GM15510 (cell line): Measurements from ENCODE around the gene MARVELD2.

Source experiments
- POLR2A ChIP-seq: IDR thresholded peaks from 3 replicates; pipeline ENCODE4 v1.6.1; 2011; ENCODE audit warnings: borderline replicate concordance; ENCODE audit not compliant: insufficient read length; ENCODE audit errors: extremely low read depth

The MARVELD2 gene

DNA sequence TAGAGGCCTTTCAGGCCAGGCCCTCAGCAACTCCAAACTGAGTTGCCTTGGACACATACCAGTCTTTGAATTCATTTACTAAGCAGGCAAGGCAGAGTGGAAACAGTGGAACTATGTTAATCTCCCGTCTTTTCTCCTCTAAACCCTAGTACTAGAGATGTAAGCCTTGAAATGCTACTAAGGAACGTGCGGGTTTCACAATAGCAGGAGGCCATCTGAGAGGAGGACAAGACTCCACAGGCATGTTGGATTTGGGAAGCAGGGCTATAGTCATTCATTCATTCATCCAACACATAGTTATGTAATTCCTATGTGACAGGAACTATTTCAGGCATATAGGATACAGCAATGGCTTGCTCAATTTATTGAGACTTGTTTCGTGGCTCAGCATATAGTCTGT, 74.3 kb downstream of the MARVELD2 start:
- no peak for TF ChIP-seq POLR2A

- no peak for TF ChIP-seq POLR2A
These were observed 76.1 kb downstream of the MARVELD2 start for GRCh38 chr5:69491027-69491426.

GRCh38 chr5:69491838-69492390, 77.0 kb downstream of the MARVELD2 start:
- no peak for TF ChIP-seq POLR2A

DNA sequence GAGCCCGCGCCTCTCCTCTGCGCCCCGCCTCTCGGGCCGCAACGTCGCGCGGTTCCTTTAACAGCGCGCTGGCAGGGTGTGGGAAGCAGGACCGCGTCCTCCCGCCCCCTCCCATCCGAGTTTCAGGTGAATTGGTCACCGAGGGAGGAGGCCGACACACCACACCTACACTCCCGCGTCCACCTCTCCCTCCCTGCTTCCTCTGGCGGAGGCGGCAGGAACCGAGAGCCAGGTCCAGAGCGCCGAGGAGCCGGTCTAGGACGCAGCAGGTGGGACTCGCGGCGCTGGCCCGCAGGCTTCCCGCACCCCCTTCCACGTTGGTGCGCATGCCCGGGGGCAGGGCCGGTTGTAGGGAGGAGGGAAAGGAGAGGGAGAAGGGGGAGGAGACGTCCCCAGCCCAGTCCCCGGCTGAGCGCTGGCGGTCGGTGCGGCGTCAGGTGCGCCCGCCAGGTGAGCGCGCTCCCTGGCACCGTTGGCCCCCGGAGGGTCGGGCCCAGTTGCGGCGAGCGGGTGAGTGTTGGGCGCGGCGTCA, 77.5 kb downstream of the MARVELD2 start, which contains the start of gene OCLN:
TSS of gene OCLN (plus strand) at position 400 of the 532 bp plus-strand sequence. CDS start 11,455 bp downstream, outside the sequence.
- TF ChIP-seq POLR2A: peak; percentile 26

DNA sequence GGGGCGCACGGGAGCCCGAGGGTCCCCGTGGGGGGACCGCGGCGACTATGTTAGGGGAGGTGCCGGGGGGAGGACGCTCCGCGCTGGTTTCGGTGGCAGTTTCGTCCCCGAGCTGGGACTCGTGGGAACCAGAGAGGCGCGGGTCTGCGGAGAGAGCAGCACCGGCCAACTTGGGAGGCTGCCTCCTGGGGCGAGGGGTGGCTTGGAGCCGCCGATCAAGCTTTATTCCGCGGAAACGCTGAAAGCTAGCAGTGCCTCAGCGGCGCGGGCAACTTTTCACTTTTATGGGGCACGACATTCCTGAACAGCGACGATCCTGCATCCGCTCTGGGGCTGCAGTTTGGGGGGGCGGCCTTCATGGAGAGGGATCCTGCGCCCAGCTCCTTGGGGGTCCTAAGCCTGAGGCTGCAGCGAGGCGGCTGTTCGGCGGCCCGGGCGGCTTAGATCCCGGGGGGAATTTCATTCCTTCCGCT, 78.0 kb downstream of the MARVELD2 start:
- no peak for TF ChIP-seq POLR2A

DNA sequence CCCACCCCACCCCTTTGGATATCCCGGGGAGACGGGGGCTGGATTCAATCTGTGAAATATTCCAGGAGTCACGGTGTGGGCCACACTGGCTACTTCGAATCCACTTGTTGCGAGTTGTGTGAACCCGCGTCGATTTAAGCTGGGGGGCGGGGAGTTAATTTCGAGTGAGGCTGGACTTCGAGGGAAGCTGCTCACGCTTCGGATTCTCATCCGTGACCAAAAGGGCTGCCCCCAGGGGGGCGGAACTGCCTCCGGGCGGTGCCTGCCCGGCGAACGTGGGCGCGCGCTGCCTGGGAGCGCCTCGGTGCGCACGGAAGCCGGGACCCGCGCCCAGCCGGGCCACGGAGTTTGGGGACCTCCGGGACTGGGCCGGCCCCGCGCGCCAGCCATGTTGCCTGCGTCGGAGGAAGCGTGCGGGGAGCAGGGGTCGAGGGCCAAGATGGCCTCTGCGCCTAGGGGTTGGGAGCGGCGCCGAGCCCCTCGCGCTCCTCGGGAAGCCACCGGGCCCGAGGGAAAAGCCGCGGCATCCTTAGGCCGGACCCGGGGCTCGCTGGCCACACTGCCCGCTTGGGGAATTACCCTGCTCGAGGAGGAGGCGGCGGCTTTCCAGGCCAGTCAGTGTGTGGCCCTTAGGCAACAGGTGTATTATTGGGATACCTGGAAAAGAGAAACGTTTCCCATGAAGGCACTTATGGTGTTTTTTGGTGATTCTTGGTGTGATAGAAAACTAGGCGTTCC, 78.6 kb downstream of the MARVELD2 start:
- TF ChIP-seq POLR2A: peak; percentile 18
